ENCODE data around the gene TEC.
A peak's percentile ranks its signal among the peaks of the same experiment; 100 is the strongest.

Gene TEC

GRCh38 chr4:48114412-48114811 is 155.2 kb downstream of the TEC start:
- DNase-seq = no peak

DNA sequence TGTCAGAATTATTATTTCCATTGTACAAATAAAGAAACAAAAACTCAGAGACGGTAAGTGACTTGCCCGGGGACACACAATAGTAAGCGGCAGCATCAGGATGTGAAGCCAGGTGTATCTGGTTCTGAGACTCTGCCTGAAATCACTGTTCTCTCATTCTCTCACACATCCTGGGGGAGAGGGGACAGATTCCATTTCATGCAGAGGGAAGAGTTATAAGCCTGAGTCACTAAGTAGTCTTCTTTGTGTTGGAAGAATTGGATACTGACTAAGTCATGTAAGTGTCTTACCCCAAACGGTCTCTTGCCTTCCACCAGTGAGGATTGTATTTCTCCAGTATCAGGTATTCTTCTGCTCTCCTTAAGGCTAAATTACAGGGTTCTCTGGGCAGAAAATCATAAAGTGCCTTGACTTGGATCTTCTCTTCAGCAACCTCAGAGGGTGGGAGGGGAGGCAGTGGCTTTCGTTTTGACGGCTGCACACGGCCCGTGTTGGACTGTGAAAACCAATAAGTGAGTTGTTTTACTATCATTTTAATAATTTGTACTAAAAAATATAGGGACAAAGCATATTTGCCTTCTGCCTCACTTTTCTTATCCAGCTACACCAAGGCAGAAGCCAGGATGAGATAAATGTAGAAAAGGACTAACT is 157.5 kb downstream of the TEC start:
- no peak for DNase-seq

DNA sequence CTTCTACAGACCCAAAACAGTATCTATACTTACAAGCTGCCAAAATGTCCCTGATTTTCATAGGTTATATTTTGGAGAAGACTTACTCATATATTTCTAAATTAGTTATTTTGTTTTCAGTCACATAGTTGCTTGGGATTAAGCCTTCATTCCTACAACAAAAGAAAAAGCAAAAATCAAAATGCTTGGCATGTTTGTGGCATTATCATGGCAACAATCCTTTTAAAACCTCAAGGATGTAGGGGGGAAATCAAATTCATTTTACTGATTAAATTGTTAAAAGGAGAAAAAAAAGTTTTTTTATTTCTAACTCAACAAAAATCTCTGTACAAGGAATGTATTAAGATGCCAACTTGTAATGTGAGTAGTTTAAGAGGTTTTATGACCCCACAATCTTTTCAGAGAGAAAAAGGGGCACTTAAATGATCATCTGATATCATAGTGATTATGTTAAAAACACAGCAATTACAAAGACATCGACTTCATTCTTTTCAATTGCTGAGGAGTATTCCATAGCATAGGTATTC is 159.1 kb downstream of the TEC start:
- DNase-seq = no peak

DNA sequence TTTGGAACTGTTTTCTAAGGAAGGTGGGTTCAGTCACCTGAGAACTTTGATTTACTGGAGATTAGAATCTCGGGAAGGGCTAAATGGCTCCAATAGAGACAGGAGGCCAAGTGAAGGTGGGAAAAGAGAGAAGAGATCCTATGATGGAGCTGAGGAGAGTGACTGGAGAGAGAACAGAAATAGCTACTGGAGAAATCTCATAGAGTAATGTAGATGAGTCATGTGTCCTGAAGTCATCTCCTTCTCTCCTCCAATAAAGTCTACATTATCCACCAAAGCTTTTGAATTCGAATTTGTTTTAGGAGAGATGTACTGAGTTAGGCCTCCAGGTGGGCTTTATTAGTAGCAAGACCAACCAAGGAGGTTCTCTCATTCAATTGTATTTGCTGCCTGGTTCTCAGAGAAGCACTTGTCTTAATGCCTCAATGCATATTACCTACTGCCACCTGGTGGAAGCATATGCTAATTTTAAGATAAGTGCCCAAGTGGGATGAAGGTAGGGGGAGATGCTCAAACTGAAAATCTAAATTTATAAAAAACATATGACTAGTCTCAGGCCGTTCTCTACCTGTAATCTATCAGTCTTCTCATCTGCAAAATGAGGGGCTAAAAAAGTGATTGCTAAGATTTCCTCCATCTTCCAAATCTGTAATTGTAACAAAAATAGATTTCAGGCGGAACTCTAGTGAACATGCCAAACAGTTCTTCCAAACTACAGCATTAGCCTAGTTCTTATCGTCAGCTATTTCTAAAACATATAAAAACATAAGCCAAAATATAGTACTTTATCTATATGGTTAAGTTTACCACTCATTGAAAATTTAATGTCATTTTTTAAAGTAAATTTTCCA is 160.0 kb downstream of the TEC start:
- DNase-seq = peak; percentile 50

GRCh38 chr4:48108309-48109073 is 161.1 kb downstream of the TEC start:
- no peak for DNase-seq

DNA sequence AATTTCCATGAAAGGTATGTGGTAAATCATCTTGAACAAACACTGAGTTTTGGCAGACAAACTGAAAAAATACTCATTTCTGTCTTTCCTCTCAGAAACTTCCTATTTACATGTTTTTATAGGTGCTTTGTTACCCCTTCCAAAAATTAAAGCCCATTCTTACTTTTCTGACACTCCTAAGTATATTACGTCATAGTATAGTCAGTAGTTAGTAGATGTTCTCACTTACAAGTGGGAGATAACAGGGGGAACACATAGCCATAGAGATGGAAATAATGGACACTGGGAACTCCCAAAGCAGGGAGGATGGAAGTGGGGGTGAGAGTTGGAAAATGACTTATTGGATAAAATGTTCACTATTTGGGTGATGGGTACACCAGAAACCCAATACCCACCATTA is 164.4 kb downstream of the TEC start:
- no peak for DNase-seq

GRCh38 chr4:48103483-48104139 is 166.0 kb downstream of the TEC start:
- no peak for DNase-seq

DNA sequence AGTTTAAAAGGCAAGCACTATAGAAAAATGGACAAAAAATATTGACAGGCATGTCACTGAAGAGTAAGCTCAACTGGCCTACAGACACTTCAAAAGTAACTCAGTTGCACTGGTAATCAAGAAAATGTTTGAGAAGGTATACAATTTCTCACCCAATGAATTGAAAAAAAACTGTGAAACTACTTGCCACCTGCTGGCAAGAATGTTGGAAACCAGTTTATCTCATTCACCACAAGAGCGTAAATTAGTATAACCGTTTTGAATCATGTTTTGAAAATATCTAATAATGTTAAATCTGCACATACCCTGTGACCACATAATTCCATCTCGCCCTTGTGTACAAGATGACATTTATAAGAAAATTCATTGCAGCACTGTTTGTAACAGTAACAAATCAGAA is 167.3 kb downstream of the TEC start:
- no peak for DNase-seq

DNA sequence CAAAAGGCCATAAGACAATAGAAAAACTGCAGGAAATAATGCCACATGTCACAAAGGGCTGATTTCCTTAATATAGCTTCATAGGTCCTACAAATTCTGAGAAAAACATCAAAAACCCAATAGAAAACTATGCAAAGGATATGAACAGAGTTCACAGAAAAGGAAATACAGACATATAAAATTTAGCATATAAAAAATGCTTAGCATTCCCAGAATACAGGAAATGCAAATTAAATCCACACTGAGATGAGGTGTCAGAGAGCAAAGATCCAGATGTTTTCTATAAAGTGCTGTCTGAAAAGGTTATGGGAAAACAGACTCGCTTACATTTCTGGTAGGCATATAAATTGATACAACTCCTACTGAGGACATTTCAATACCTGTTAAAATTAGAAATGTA is 169.4 kb downstream of the TEC start:
- no peak for DNase-seq

GRCh38 chr4:48095441-48095840 is 174.2 kb downstream of the TEC start:
- DNase-seq = no peak

DNA sequence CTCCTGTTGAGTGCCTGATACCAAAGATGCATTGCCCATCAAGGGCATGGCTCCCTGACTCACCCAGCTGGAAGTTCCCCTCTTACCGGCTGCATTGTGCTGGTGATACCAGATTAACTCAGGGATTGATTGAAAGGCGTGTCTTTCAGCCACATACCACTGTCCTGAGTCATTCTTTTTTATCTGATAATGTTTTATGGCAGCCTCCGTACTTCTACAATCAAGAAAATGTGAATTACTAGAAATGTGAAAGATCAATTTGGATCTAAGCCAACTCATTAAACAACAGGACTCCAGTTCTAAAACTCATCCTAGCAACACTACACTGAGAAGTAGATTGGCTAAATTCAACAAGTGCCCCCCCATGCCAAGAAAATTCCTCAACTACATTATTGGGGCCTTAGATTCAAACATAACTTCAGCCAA is 175.6 kb downstream of the TEC start:
- no peak for DNase-seq

GRCh38 chr4:48090621-48091020 is 179.0 kb downstream of the TEC start:
- DNase-seq = no peak

DNA sequence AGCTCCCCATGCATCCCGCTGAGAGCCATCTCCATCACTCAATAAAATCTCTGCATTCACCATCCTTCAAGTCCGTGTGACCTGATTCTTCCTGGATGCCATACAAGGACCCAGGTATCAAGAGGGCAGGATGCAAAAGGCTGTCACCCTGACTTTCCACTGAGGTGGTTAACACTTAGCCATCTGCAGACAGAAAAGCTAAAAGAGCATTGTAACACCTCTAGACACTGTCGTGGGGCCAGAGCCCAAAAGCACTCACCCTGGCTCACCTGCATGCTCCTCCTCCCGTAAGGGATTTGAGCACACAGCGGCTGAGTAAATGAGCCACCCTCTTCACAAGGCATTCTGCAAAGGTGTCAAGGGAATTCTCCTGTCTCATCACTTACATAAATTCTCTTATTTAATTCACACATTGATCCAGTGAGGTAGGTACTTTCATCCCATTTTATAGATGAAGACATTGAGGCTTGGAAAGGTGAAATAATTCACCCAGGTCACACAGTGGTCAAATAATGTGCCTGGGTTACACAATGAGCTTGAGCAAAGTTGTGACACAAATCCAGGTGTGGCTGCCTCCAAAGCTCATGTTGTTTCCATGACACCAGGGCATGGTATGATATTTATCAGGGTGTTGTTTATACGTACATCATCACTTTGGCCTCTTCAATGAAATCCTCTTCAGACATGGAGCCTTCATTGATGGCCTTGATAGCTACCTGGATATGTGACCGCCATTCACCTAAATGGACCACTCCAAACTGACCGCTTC is 183.6 kb downstream of the TEC start:
- no peak for DNase-seq

Data from NCI-H2029 (cell line).